Fibroblast of skin of scalp (primary cell): ENCODE results near the gene FRMD4A.
A peak's percentile ranks its signal among the peaks of the same experiment; 100 is the strongest.
"Not testable (repeated sequence)": the region's sequence is repeated elsewhere in the genome, so short reads cannot be mapped to it uniquely, and the experiment has no call there.

Experiments
- DNase-seq: peaks from one replicate; pipeline ENCODE4 v3.0.0-alpha.2; 2013

The FRMD4A gene

DNA sequence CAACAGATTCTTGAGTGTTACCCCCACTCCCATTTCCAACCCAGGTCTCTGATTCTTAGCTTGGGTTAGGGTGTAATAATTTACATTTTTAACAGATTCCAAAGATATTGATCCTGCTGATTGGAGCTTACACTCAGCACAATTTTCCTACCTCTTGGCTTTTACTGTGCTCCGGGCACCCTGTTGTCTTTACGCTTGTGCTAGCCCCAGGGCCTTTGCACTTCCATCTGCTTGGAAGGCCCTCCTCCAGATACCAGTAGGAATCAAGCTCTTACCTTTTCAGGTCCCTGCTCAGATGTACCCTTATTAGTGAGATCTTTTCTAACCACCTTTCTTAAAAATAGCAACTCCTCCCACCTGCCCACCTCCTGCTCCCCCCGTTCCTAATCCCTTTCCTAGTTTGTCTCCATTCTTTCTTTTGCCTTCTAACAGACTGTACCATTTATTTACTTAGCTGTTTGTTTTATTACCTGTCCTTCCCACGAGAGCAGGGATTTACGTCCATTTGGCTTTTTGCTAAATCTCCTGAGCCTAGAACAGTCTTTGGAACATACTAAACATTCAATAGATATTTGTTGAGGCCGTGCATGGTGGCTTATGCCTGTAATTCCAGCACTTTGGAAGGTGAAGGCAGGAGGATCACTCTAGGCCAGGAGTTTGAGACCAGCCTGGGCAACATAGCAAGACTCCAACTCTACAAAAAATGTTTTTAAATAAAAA, 427.7 kb downstream of the FRMD4A start:
- DNase-seq = no peak

DNA sequence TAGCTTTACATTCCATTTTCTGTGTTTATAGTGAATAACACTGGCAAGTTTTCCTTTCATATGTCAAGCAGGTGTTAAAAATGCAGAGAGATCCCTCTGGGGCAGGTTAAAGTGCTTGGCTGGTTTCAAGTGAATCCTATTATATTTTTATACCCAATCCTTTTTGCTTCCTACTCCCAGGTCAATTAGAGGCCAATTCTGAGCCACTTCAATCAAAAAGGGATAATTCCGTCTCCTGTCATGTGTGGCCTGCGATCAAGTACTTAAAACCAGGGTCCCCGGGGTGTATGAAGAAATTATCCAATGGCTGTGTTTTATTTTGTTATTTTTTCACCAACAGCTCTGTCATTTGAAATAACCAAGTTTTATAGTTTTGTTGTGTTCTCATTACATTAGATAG, 430.8 kb downstream of the FRMD4A start:
- DNase-seq = no peak

DNA sequence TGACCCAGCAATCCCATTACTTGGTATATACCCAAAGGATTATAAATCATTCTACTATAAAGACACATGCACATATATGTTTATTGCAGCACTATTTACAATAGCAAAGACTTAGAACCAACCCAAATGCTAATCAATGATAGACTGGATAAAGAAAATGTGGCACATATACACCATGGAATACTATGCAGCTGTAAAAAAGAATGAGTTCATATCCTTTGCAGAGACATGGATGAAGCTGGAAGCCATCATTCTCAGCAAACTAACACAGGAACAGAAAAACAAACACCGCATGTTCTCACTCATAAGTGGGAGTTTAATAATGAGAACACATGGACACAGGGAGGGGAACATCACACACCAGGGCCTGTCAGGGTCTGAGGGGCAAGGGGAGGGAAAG, 434.6 kb downstream of the FRMD4A start:
- DNase-seq = not testable (repeated sequence)

DNA sequence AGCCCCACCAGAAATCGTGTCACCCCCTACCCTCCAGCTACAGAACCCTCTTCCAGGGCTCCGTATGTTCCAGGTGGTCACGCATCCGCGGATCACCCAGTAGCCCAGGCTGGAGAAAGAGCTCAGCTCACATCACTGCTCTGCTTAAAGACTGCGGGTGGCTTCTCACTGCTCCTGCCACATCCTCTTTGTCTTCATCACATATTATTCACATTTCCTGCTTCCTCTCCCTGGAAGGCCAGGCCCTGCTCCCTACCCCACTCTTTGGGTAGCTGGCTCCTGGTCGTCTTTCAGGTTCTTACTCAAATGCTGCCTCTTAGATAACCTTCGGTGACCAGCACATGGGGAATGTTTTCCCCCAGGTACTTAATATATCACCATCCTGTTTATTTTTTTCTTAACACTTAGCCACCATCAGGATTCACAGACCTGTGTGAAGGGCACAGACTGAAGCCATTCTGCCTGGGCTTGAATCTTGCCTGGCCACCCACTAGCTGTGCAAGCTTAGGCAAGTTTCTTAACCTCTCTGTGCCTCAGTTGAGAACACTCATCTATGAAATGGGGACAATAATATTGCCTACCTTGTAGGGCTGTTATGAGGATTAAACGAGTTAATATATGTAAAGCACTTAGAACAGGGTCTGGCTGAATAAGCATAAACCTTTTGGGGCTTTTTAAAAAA, 436.2 kb downstream of the FRMD4A start:
- peak; percentile 33 for DNase-seq

DNA sequence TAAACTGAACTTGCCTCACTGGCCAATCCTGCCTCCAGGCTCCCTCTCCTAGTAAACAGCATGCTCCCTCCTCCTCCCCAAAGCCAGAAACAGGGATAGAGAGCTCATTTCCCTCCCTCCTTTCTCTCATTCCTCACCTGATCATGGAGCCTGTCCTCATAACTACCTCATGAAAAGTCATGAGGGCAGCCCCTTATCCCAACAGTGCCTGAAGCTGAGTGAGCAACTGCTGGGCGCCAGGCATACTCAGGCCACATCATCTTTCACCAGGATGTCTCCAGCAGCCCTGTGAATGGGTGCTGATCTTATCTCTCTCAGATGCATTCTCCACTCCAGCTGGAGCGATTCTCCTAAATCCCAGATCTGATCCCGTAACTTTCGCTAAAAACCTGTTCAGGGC, 436.8 kb downstream of the FRMD4A start:
- no peak for DNase-seq

DNA sequence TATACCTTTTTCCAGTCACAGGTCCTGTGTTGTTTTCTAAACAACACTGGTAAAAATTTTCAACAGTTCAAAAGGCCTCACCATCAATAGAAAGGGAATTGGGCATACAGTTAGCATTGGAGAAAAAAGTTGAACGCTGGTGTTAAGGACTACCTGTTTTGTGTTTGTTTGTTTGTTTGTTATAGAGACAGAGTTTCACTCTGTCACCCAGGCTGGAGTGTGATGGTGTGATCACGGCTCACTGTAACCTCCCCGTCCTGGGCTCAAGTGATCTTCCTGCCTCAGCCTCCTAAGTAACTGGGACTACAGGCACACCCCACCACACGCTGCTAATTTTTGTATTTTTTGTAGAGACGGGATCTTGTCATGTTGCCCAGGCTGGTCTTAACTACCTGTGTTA, 437.9 kb downstream of the FRMD4A start:
- DNase-seq = no peak

DNA sequence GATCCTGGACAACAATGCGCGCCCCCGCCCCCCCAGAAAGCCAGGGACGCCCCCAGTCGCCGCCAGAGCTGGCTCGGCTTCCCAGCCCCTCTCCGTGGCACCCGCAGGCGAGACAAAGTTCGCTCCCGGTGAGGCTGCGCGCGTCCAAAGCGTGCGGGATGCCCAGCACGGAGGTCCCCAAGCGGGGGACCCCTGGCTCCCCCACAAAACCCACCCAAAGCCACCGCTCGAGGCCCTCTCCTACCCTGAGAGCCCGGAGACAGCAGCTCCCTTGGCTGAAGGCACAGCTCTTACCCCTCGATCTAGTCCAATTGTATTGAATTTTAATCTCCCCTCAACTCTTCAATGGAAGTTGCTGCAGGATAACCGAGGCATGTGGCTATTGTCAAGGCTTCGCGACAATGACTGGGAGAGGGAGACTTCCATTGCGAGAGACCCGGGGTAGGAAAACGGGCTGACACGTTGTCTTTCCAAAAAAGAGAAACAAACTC, 438.7 kb downstream of the FRMD4A start:
- no peak for DNase-seq

DNA sequence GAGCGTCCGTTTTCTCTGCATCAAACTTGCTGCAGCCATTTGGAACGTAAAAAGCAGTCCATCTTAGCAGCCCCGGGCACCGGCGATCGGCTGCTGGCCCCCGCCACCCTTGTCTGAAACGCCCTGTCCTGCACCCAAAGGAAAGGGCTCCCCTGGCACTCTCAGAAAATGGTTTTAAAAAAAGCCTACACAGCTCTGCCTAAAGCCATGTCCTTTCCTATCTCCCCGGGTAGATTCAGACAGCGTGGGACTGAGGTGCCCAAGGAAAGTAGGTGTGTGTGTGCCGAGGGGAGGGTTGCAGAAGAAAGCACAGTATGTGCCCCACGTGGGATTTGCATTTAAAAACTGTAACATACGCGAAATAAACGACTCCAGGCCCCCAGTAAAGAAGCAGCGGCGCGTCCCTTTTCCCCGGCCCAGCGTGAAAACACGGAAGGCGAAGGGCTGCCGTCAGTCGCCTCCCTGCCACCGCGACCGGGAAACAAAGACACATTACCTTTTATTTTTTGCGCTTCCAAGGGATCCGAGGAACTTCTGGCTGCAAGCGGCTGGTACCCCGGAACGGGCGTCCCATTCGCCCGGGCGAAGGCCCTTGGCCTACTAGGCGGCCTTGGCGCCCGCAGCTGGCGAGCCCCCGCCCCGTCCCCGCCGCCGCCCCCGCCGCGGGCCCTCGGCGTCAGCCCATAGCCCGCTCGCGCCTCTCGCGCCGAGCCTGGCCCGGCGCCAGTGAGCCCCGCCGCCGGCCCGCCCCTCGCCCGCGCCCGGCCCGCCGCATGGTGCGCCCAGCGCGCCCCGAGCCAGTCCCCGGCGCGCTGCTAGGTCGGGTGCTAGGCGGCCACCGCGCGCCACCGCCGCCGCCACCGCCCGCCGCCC, 439.4 kb downstream of the FRMD4A start:
- peak; percentile 33 for DNase-seq

DNA sequence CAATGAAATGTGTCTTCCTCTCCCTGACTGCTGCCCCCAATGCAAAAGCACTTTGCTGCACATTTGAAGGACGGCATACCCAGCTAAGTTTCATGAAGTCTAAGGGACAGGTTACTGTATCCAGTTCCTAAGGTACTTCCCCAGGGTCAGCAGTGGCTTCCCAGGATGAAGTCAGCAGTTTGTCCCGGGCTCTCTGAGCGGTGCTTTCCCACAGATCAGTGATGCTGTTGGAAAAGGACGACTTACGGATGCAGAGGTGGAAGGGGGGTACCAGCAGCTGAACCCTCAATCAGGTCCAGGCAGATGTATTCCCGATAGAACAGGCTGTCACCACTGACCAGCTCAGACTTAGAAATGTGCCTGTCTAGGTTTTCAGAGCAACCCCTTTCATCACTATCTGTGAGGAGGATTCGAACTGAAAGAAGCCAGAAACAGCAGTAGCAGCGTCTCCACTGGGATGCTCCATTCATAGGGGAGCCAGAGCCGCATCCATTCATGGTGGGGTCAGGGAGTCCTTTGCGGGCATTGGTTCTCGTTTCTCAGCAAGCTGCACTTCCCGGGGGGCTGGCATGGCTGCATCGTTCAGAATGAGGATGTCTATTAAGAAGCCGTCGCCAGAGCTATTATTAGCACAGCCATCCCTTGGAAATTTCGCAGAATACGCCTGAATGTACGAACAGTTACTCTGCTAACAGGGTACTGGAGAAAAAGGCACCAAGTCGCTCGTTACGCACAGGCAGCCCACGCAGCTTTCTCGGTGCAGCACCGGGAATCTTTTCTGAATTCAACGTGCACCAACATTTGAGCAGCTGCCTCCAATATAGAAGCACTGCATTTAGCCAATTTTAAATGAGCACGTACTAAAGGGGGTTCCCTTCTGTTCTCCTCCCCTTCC, 440.2 kb downstream of the FRMD4A start:
- peak; percentile 51 for DNase-seq

DNA sequence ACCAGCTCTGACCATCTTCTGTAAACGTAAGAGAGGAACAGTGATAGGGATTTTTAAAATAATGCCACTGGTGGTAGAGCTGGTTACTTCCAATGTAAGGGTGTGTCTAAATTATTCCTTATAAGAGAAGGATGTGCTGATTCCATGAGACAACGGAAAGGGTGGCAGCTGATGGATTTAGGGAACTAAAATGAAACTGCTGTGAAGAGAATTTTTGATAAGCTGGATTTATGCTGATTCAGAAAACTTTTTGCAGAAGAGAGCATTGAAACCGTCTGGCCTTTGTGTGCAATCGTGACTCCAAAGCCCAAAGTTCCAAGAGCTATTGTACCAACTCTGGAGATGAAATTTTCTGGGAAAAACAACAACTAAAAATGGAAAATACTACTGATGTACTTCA, 443.0 kb downstream of the FRMD4A start:
- no peak for DNase-seq

DNA sequence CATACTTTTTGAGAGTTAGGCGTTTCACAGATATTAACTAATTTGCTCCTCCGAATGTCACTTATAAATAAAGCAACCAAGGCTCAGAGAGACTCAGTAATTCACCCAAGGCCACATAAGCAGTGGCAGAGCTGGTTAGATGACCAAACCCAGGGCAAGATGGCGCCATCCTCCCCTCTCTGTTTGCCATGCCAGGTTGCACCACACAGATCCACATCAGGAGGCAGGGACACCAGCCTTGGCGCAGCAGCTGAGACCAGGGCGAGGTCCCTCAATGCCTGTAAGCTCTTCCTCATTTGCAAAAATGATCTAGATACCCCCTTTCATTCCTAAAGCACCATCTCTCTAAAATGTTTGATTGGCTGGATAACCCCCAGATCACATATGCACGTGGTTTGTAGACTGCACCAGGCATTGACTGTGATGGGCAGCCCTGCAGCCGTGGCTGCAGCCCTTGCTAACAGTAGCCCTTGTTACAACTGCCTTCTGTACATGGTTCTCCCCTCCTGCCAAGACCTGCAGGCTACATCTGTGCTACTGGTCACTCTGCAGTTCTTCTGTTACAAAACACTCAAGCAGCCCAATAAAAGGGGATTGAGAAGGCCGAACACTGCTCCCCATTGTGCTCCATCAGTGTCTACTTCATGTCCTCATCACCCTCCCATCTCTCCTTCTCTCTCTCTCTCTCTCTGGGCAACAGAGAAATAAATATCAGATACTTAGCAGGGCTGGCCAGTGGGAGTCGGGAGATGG, 445.3 kb downstream of the FRMD4A start:
- DNase-seq = no peak

DNA sequence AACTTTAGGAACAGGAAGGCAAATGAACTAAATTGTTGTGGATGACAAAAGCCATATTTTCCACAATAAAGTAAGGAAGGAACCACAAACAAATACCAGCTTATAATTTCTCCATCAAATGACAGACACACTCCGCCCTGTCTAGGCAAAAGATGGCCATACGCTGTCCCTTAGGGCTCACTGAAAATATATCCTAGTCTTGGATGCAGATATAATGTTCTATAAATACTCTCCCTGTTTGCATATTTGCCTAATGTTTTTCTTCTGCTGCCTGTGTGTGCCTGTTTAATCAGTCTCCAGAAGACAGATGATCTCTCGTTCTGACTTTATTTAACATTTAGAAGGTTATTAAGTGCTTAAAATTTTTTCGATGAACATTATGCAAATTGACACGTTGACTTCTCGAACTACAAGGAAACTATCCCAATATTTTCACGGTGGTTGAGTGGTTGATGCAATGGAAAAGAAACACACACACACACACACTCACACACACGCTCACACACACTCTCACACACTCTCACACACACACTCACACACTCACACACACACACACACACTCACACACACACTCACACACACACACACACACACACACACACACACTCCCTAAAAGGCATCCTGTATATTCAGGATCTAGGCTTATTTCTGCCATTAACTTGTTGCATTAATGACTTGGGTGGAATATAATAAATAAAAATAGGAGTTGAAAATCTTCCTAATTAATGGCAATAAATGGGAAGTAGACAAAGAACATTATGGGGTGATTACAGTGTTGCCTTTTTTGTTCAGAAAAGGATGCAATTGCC, 446.9 kb downstream of the FRMD4A start:
- peak; percentile 44 for DNase-seq

DNA sequence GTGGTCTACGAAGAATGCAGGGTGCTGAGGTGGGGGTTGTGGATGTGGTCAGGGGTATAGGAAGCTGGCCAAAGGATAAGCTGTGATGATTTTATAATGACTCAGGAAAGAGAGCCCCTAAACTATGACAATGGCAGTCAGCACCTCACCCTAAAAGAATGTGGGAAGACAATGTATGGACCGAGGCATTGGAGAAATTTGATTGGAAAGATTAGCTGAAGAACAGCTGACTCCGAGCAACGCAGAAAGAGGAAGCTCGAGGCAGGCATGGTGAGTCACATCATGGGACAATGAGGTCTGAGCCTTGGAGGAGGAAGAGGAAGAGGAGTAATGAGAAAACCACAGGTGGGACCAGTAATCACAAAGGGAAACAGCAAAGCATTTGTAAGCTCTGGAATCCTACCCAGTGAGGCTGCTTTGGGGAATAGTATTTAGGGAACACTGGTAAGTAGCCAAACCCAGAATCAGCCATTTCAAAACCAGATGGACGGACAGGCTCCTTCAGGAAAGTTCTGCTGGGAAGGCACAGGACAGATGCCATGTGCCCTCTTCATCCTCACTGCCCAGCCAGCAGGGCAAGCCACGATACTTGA, 448.5 kb downstream of the FRMD4A start:
- peak; percentile 96 for DNase-seq

DNA sequence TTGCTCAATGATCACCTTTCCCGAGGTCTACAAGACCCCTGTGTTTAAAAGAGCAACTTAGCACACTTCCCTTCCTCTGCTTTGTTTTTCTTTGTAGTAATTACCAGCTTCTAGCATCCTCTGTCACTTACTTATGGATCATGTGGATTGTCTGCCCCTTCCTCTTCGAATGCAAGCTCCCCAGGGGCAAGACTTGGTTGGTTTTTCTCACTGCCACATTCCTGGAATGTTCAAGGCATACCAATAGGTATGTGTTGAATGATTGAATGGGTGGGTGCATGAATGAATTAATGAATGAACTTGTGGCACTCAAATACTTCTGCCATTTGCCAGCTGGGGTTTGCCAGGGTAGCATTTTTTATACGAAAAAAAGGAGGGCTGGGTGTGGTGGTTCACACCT, 450.0 kb downstream of the FRMD4A start:
- DNase-seq = no peak

DNA sequence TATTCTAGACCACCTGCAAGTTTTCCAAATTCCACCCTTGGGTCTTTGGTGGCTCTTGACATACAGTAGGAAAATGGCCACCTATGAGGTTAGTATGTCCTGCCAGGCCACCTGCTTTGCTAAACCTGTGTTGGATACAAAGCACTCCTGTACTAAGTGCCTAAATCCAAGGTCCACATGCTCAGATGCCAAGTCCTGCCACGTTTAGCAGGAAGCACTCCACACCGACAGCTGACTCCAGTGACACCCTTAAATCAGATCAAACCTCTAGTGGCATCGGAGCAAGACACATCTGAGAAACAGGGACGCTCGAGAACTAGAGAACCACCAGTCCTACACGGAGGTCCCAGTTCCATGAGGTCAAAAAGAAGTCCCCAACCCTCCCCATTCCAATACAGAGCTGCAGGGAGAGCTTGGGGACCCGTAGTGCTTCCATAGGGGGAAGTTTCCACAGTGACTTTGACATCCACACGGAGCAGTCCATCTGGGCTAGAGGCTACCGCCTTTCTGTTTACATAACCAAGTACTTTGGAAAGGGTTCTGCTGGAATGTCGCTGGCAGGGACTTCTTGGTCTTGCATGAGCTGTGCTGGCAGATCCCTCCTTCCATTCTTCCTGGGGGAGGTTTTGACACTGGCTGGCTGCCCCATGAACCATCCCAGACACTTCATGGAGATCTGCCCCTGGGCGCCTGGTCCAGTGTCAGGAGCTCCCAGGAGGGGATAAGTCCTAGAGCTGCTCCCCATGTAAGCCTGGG, 453.4 kb downstream of the FRMD4A start:
- peak; percentile 34 for DNase-seq

DNA sequence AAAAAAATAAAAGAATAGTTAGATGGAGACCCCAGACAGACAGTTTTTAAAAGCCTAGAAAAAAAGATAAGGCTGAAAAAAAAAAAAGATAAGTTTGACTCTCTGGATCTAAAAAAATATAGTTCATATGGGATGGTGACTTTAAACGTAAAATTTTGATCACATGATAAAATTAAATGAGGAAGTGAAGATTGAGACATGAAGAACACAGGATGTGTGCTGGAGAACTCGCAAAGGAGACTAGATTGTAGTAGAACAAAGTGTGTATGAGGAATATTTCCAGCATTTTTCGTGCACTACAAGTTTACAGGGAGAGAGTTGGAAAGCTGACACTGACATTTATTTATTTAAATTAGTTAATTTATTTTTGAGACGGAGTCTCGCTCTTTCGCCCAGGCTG, 457.5 kb downstream of the FRMD4A start:
- no peak for DNase-seq

DNA sequence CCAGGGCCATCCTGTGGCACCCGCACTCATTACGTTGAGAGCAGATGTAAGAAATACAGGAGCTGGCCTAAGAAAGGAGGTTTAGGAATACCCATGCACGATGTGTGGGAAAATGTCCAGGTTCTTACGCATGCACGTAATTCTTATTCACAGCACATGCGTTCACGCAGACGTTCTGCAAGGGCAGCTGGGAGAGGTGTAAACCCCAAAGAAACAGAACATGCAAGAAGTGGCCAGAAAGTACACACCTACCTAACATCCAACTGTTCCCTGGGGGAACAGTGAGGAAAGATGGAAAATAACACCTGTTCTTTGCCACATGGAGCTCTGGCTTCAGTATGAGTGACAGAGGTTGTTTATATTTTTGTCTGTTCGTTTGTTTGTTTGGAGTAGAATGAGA, 458.3 kb downstream of the FRMD4A start:
- no peak for DNase-seq

DNA sequence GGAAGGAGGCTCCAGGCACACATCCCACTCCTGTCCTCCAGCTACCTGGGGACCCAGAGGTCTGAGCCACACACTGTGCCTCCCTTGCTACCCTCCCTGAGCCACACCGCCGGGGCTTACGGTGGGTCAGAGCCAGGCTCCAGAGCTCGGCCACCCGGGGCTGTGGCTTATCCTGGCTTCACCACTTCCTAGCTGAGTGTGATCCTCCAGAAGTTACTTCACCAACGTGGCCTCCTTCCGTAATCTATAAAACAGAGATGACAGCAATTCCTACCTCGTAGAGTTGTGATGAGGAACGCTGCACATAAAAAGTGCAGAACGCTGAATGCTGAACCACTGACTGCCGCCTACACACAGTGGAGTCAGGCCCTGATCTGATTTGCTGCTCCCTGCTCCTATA, 458.9 kb downstream of the FRMD4A start:
- DNase-seq = no peak

DNA sequence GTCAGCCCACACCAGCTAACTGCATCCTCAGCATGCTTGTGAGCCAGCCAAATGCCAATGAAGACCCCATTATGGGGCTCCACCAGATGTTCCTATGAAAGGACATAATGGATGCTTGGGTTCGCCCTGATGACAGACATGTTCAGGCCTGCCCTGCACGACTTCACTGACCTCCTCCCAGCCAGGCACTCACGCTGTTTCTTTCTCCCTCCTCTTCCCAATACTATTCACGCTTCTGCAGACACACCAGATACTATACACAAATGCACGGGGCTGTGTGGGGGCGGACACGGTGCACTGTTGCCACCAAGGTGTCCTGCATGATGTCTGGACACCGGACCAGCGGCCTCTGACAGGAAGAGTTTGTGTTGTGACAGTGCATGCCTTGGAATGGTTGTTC, 459.7 kb downstream of the FRMD4A start:
- no peak for DNase-seq
